HG03039 (cell line): Measurements from ENCODE around the gene MYOCOS.
"Not testable (repeated sequence)": the region's sequence is repeated elsewhere in the genome, so short reads cannot be mapped to it uniquely, and the experiment has no call there.

Source experiments
- ATAC-seq: cut with Tn5 transposase; IDR thresholded peaks from one replicate; pipeline ENCODE4 v1.9.1; 2021; ENCODE audit warnings: mild to moderate bottlenecking, moderate library complexity; ENCODE audit not compliant: unreplicated experiment

Gene MYOCOS

DNA sequence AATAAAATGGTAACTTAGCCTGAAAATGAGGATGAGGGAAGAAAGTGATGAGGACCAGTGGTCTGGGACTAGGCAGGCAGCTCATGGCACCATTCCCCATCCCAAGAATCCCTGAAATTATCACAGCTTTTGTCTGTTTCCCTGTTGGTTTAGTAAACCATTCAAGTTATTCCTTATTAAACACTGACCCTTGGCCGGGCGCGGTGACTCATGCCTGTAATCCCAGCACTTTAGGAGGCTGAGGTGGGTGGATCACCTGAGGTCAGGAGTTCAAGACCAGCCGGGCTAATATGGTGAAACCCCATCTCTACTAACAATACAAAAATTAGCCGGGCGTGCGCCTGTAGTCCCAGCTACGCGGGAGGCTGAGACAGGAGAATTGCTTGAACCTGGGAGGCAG is 34.2 kb downstream of the MYOCOS start:
- not testable (repeated sequence) for ATAC-seq

DNA sequence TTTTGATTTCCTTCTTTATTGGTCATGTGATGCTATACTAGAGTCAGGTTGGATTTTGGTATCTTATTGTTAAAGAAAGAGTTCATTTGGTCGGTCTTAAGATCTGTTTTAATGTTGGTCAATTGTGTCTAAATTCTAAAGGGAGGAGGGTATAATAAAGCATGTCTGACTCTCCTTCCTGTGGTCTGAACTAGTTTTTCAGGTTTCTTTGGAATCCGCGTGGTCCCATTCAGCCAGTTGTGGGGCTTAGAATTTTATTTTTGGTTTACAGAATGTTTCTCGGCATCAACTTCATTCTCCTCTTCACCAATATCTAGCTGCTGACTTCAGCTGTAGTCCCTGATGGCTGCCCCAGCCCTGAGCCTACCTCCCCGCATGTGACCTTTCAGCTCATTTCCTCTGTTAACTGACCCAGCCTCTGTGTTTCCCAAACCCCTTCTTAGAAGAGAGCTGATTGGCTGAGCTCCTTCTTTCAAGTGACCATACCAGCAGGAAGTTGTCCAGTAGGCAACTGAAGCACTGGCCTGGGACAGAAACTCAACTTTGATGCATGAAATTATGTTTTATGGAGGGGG is 39.1 kb downstream of the MYOCOS start:
- ATAC-seq = no peak

DNA sequence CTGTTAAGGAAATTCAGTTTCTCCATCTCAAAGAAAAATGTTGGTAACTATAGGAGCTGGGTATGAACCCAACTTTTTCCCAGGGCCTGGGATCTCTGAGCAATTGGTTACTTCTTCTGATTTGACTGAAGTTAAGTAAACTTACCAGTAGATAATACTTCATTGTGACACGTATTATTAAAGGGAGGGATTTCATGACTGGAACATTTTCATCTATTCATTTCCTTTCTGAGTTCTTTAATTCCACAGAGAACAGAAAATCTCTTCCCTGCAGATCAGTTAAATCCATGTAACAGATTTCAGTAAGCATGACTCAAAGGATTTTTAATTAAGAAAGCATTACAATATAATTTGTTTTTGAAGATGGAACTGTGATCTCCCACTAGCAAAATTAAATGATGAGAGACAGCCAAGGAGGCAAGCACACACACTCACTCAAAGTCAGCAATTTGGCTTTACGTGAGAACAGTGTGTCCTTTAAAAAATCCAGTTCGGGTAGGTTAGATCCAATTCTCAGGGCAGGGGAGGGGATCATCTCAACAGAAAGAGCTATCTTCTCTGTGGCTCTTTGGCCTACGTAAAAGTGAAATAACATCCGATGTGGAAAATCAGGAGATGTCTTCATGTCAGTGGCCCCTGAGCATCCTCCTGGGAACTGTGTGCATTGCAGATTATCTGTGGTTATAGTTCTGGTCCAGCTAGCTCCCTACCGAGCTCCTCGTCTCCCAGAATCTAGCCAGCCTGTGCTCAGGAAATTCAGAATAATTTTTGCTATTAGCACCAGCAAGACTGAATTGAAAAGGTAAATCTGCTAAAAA is 41.2 kb downstream of the MYOCOS start:
- ATAC-seq = no peak

DNA sequence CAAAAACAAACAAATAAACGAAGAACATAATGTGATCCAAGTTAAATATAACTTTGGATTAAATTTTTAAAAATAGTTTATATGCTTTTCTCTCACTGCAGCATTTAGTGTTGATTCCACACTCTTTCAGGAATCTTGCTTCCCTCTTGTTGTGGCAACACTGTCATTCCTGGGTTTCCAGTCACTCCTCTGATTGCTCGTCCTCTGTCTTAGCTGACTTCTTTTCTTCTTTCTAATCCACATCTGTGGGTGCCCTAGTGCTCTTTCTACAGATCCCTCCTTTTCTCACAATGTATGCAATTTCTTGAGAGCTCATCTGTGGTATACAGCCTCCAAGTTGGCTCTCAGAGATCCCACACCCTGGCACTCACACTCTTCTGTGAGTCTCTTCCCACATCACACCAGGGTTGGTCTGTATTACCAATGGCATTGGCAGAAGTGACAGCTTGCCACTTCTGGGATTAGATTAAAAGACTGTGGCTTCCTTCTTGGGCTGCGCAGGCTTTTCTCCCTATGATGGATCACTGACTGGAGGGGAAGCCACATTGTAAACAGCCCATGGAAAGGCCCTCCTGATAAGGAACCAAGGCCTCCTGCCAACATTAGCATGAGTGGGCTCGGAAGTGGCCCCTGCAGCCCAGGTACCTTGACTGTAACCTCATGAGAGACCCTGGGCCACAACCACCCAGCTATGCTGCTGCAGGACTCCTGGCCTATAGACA is 42.0 kb downstream of the MYOCOS start:
- no peak for ATAC-seq

DNA sequence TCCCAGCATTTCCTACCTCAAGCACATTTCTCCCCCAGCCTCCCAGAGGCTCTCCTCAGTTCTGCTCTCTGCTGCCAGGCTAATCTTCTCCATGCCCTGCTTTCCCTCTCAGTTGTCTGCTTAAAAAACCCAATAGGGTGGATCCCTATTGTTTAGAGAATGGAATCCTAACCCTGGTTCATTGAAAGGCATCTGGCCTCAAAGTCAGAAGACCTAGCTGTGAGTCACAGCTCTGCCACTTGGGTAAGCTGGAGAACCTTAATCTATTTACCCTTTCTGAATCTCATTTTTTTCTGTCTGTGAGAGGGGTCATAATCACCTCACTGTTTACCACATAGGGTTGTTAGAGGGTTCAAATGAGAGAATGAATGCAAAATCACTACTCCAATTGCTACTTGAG is 42.9 kb downstream of the MYOCOS start:
- ATAC-seq = no peak

DNA sequence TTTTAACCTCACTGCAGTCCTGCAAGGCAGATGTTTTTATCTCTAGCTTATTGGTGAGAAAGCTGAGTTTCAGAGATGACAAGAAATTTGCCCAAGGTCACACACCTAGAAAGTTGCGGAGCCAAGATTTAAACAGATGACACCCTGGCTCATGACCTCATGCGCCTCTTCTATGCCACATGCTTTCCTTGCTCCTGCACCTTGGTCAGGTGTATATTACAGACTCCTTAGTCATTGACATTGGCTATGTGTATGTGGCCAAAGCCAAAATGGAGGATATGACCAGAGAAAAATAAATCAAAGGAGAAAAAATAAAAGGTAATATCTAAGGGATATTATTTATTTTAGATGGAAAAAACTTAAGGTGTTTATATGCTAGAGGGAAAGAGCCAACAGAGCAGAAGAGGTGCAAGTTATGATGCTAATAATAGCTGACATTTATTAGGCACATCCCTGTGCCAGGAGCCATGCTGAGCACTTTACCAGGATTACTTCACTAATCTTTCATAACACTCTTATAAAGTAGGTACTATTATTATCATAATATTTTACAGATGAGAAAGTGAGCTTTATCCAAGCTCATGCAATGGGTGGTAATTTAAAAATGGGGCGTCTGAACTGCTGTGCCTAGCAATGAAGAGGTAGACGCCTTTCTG is 44.2 kb downstream of the MYOCOS start:
- no peak for ATAC-seq

DNA sequence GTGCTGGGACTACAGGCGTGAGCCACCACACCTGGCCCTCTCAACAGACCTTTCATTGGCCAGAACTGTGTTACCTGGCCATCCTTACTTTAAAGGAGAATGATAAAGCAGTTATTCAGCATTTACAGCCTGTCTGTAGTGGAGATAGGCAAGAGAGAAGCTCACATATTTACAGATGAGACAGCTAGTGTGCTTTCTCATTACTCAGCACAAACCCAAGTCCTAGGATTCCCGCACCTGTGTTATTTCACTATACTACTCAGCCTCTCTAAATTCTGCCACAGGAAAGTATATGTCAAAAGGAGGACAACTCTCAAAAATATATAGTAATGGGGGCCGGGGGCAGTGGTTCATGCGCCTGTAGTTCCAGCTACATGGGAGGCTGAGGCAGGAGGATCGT is 46.3 kb downstream of the MYOCOS start:
- no peak for ATAC-seq

DNA sequence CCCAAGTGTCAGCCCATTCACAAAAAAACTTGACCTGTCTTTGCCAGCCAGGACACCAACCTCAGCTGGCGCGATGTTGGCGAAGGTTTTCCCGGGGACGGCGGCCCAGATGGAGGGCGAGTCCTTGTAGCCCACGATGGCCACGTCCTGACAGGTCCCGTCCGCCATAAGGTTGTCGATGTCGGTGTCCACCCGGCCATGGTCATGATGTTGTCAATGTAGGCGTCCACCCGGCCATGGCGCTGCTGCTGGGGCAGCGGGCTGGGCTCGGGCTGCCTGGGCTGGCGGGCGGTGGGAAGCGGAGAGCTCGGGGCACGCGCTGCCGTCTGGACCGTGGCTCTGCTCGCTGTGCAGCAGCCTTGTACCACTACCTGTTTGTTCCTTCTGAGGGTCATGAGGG is 48.7 kb downstream of the MYOCOS start:
- ATAC-seq = no peak

DNA sequence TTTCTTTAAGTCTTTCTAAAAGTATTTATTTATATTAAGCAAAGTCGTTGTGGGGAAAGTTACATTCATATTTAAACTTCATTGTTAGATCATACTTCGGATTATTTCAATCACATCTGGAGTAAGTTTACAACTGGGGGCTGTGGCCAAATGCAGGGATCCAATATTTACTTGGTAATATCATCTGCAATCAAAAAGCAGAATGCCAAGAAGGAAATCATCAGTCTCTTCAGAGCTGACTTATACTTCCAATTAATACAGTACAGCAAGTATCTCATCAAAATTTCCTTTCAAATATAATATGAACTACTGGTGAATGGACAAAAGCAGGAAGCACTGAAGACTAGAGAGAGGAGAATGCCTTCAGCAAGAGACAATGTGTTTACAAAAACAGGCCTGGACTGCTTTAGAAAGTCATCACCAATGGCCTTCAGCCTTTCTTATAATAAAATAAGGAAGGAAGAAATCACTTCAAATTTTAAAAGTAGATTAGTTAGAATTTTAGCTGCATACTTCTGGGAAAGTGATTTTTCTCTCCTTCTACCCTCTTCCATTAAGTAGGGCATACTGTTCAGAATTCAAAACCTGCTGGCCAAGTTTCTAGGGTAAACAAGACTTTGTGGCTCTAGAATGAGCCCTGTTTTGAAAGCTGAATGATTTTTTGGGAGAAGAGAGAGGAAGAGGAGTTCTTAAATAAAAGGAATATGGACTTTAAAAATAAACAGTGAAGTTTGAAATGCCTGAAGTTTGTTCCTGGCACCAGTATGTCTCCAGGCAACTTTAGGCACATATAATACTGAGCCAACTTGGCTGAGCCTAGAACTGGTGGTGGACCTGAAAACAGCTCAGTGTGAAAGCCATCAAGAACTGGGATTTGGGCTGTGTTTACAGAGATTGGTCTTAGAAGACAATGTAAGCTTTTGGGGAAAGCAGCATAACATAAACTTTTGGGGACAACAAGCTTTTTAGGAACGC is 52.7 kb downstream of the MYOCOS start:
- no peak for ATAC-seq
